GM21576 (cell line): ENCODE measurements around the gene UGT3A2.

ENCODE experiments used
- ATAC-seq: cut with Tn5 transposase; IDR thresholded peaks from one replicate; pipeline ENCODE4 v1.9.1; 2021; ENCODE audit warnings: mild to moderate bottlenecking, moderate library complexity; ENCODE audit not compliant: unreplicated experiment

UGT3A2 gene

DNA sequence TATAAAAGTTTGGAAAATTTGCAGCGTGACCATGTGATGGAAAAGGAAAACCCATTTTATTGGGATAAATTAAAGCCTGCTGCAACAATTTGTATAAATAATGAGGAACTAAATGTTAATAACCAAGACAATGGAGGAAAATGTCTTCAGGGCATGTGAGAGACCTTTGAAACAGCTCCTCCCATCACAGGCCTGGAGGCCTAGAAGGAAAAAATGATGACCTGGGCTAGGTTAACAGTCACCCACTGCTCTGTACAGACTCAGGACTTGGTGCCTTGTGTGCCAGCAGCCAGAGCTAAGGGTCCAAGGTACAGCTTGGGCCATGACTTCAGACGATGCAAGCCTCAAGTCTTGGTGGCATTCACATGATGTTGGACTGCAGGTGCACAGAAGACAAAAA is 53.5 kb downstream of the UGT3A2 start:
- no peak for ATAC-seq

- ATAC-seq: no peak
Observed at GRCh38 chr5:36009698-36010097, 57.0 kb downstream of the UGT3A2 start.

DNA sequence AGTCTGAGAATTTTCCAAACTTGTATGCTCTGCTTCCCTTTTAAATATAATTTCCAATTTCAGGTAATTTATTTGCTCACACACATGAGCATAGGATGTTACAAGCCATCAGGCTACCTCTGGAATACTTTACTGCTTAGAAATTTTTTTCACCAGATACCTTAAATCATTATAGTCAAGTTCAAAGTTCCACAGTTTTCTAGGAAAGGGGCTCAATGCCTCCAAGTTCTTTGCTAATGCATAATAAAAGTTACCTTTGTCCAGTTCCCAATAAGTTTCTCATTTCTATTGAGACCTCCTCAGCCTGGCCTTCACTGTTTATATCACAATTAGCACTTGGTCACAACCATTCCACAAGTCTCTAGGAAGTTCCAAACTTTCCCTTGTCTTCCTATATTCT is 59.3 kb downstream of the UGT3A2 start:
- ATAC-seq: no peak

GRCh38 chr5:36006163-36006562 is 60.5 kb downstream of the UGT3A2 start:
- no peak for ATAC-seq

- no peak for ATAC-seq
Observed at GRCh38 chr5:36001032-36001431, 65.7 kb downstream of the UGT3A2 start.

DNA sequence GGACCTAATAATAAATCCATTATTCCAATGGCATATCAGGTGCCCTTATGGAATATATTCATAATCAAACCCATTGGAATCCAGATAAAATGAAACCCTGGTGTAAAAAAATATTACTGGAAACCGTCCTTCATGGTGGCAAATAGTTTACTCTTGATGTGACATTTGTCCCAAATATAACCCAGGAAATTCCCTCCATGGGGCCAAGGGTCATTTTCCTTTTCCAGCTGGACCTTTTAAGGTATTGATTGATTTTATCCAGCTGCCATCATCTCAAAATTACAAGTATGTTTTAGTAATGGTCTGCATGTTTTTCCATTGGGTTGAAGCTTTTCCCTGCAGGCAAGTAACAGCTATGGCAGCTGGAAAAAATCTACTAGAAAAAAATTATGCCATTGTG is 67.1 kb downstream of the UGT3A2 start:
- ATAC-seq: no peak

GRCh38 chr5:35996076-35996475 is 70.6 kb downstream of the UGT3A2 start:
- no peak for ATAC-seq

GRCh38 chr5:35990941-35991611 is 75.6 kb downstream of the UGT3A2 start, which contains the start of gene UGT3A1:
Gene UGT3A1 (minus strand): TSS chr5:35991390. CDS start chr5:35991240, 150 bp downstream.
- no peak for ATAC-seq

- ATAC-seq: no peak
Observed at GRCh38 chr5:35990520-35990919, 76.2 kb downstream of the UGT3A2 start.

DNA sequence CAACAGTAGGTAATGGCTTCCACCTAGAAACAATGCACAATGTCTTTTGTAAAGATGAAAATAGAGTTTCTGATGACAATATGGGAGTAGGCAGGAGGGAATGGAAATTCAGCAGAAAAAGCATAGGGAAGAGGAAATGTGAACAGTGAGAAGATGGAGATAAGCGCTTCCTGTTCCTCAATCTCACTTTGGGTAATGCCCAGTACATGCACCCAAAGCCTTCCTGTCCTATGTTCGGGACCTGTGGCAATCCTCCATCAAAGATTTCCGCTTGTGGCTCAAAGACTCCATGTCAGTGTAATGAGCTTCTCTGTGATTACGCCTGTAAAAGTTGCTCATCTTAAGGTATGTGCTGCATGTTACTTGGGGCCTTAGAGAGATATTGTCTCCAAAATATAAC is 78.2 kb downstream of the UGT3A2 start:
- ATAC-seq: no peak

DNA sequence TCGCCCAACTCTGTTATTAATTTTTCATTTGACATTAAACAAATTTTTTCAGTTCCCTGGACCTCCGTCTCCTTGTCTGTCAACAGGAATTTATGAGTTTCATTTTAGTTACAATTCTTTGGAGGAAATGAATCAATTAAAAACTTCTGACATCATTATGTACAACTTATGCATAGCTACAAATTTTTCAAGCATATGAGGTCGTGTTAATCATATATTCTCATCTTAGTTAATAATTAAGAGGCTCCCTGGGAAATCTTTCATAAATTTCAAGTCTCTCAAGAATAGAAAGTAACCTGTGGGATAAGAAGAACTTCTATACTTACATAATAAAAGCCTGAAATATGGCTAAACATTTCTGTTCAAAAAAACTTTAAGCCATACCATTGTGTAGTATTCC is 78.9 kb downstream of the UGT3A2 start:
- ATAC-seq: no peak
